Keratinocyte (primary cell): Measurements from ENCODE around the gene CACNA2D4.

Experiments
- CTCF ChIP-seq, 3 experiments: IDR thresholded peaks in 1 of 3; conservative IDR thresholded peaks in 1 of 3; optimal IDR thresholded peaks in 1 of 3; 2 replicates in 2 of 3; 3 replicates in 1 of 3; pipeline versions ENCODE3 to v1.5.1; 2011; ENCODE audit warnings: low read length in 3 of 3, mild to moderate bottlenecking in 3 of 3, moderate library complexity in 2 of 3, control low read depth in 1 of 3, inconsistent platforms in 1 of 3; ENCODE audit not compliant: insufficient read depth in 2 of 3; ENCODE audit errors: extremely low read depth in 1 of 3
- EZH2 ChIP-seq: IDR thresholded peaks from one replicate; pipeline ENCODE4 v1.6.1; 2012; ENCODE audit warnings: inconsistent platforms, mild to moderate bottlenecking, low read length, moderate library complexity

GRCh38 chr12:1884651-1885050 lies 33.8 kb downstream of the CACNA2D4 start:
- TF ChIP-seq CTCF (optimal IDR thresholded peaks at IDR 0.05 in 1 of 3, IDR thresholded peaks at IDR 0.05 in 1 of 3, conservative IDR thresholded peaks at IDR 0.05 in 1 of 3; ENCODE audit: extremely low read depth in 1 of 3, insufficient read depth in 2 of 3, low read length in 3 of 3) (no peak), EZH2 (no peak)
